ENCODE measurements around the gene GPR35. TPM values are rescaled to one million over a fixed set of nuclear protein-coding genes. Genes with fewer than 3 reads are reported as not detected.

The GPR35 gene
- polyA plus RNA-seq, 12 donors, result 0.62 to 17.6 (median 1.8) TPM; not detected in 1

- no peak for DNase-seq
Measured at GRCh38 chr2:240620859-240621258, 4.4 kb upstream of the GPR35 start.

GRCh38 chr2:240622060-240622411, 3.2 kb upstream of the GPR35 start:
- DNase-seq, result no peak

- no peak for DNase-seq
Measured at GRCh38 chr2:240622531-240623235, 2.6 kb upstream of the GPR35 start.

GRCh38 chr2:240623531-240624010, 1.7 kb upstream of the GPR35 start:
- DNase-seq, result no peak

GRCh38 chr2:240624011-240624949, 1.0 kb upstream of the GPR35 start:
- no peak for DNase-seq

- DNase-seq, result no peak
Measured at GRCh38 chr2:240626531-240627300, 1.4 kb downstream of the GPR35 start.

GRCh38 chr2:240627736-240628506, 2.6 kb downstream of the GPR35 start:
- no peak for DNase-seq

- DNase-seq, result no peak
Measured at GRCh38 chr2:240628507-240628807, 3.2 kb downstream of the GPR35 start.

GRCh38 chr2:240628808-240629618, 3.7 kb downstream of the GPR35 start:
- no peak for DNase-seq

- no peak for DNase-seq
Measured at GRCh38 chr2:240629619-240629967, 4.3 kb downstream of the GPR35 start.

- no peak for DNase-seq
Measured at GRCh38 chr2:240629968-240630770, 4.9 kb downstream of the GPR35 start.

GRCh38 chr2:240630771-240631547, 5.7 kb downstream of the GPR35 start:
- no peak for DNase-seq

- no peak for DNase-seq
Measured at GRCh38 chr2:240631548-240632305, 6.4 kb downstream of the GPR35 start.

GRCh38 chr2:240632306-240632721, 7.0 kb downstream of the GPR35 start:
- DNase-seq, result no peak

GRCh38 chr2:240635121-240635997, 10.1 kb downstream of the GPR35 start:
- no peak for DNase-seq

GRCh38 chr2:240635998-240636547, 10.8 kb downstream of the GPR35 start:
- no peak for DNase-seq

- no peak for DNase-seq
Measured at GRCh38 chr2:240636563-240637115, 11.4 kb downstream of the GPR35 start.
